ENCODE results near the gene CCR3. TPM values are rescaled to one million over a fixed set of nuclear protein-coding genes. Genes with fewer than 3 reads are reported as not detected.

CCR3 gene
- total RNA-seq, 4 donors from 2014 or later = not detected

DNA sequence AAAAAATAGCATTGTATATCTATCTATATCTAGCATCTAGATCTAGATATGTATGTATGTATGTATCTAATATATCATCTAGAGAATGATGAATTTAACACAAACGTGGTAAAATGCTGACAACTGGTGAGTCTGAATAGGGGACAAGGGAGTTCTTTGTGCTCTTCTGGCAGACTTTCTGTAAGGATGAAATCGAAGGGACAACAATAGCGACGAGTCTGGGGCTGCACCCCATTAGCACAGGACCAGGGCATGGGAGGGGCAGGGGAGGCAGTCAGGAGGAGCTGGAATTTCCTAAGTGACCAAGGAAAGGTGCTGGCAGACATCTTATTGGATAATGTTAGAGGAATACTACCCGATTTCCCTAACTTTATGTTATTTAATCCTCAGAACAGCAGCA is 42.0 kb upstream of the CCR3 start:
- H3K36me3 ChIP-seq = no peaks in the 10 kb centered on the region
- TF ChIP-seq, protein P1, sequence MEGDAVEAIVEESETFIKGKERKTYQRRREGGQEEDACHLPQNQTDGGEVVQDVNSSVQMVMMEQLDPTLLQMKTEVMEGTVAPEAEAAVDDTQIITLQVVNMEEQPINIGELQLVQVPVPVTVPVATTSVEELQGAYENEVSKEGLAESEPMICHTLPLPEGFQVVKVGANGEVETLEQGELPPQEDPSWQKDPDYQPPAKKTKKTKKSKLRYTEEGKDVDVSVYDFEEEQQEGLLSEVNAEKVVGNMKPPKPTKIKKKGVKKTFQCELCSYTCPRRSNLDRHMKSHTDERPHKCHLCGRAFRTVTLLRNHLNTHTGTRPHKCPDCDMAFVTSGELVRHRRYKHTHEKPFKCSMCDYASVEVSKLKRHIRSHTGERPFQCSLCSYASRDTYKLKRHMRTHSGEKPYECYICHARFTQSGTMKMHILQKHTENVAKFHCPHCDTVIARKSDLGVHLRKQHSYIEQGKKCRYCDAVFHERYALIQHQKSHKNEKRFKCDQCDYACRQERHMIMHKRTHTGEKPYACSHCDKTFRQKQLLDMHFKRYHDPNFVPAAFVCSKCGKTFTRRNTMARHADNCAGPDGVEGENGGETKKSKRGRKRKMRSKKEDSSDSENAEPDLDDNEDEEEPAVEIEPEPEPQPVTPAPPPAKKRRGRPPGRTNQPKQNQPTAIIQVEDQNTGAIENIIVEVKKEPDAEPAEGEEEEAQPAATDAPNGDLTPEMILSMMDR (IDR thresholded peaks at IDR 0.05) = no peak
- no peak for TF ChIP-seq POLR2A (IDR thresholded peaks at IDR 0.05)
- no peaks in the 10 kb centered on the region for H3K27me3 ChIP-seq
- no peak overlapping the region for H3K4me3 ChIP-seq
- H3K27ac ChIP-seq = no peak overlapping the region
- no peaks in the 10 kb centered on the region for H3K9me3 ChIP-seq
- H3K4me1 ChIP-seq = no peaks in the 10 kb centered on the region
- no peak for DNase-seq

DNA sequence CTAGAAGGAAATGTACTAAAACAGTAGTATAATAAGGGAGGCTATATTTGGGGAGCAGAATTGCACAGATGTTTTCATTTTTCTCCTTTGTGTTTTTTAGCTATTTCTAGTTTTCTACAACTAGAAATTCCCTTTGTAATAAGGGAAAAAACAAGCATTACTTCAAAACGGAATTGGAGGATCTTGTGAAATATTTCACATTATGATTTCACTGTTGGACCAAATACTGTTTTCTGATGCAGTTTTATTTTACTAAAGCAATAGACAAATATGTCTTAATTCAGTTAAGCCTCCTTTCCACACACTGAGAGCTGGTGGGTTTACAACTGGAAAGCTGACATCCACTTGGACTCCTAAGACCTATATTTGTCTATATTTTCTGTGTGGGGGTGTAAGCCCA is 41.5 kb upstream of the CCR3 start:
- no peak for TF ChIP-seq POLR2A (IDR thresholded peaks at IDR 0.05)
- TF ChIP-seq, protein P1 (IDR thresholded peaks at IDR 0.05) = no peak
- Histone ChIP-seq H3K4me1 (no peaks in the 10 kb centered on the region), H3K36me3 (no peaks in the 10 kb centered on the region), H3K4me3 (no peak overlapping the region), H3K27me3 (no peaks in the 10 kb centered on the region), H3K27ac (no peak overlapping the region), H3K9me3 (no peaks in the 10 kb centered on the region)
- DNase-seq = no peak

DNA sequence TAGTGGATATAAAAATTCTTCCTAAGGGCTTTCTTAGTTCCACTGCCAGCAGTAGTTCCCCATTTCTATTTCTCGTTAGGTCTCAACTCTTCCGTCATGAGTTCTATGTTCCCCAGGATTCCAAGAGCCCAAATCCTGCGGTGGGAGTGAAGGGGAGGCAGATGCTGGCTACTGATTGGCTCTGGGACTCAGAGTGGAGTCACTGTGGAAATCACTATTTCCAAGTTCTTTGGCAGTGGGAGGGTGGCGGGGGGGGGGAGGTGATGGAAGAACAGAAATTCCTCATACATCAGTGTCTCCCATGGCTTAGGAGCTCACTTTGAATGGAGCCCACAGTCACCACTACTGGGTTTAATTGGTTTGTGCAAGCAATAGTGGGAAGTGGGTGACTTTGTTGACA is 39.7 kb upstream of the CCR3 start:
- Histone ChIP-seq H3K36me3 (no peaks in the 10 kb centered on the region), H3K9me3 (no peaks in the 10 kb centered on the region), H3K27ac (no peak overlapping the region), H3K4me1 (no peaks in the 10 kb centered on the region), H3K4me3 (no peak overlapping the region), H3K27me3 (no peaks in the 10 kb centered on the region)
- TF ChIP-seq, protein P1 (IDR thresholded peaks at IDR 0.05) = no peak
- no peak for TF ChIP-seq POLR2A (IDR thresholded peaks at IDR 0.05)
- DNase-seq = no peak

DNA sequence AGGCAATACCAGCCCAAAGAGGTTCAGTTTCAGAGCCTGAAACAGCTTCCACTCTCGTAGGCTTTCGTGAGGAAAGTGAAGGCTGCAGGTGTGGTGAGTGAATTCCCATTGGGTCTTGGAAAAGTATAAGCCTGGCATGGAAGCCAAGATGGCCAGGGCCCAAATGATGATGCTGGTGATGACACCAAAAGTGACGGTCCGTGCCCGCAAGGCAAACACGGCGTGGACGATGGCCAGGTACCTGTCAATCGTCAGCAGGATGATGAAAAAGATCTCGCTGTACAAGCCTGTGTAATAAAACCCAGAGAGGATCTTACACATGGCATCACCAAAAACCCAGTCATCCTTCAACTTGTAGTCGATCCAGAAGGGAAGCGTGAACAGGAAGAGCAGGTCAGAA is 38.6 kb upstream of the CCR3 start:
- H3K36me3 ChIP-seq = no peaks in the 10 kb centered on the region
- no peaks in the 10 kb centered on the region for H3K4me1 ChIP-seq
- no peak overlapping the region for H3K27ac ChIP-seq
- TF ChIP-seq, protein P1 (IDR thresholded peaks at IDR 0.05) = no peak
- no peak for TF ChIP-seq POLR2A (IDR thresholded peaks at IDR 0.05)
- H3K27me3 ChIP-seq = no peaks in the 10 kb centered on the region
- no peak for DNase-seq
- no peak overlapping the region for H3K4me3 ChIP-seq
- no peaks in the 10 kb centered on the region for H3K9me3 ChIP-seq

DNA sequence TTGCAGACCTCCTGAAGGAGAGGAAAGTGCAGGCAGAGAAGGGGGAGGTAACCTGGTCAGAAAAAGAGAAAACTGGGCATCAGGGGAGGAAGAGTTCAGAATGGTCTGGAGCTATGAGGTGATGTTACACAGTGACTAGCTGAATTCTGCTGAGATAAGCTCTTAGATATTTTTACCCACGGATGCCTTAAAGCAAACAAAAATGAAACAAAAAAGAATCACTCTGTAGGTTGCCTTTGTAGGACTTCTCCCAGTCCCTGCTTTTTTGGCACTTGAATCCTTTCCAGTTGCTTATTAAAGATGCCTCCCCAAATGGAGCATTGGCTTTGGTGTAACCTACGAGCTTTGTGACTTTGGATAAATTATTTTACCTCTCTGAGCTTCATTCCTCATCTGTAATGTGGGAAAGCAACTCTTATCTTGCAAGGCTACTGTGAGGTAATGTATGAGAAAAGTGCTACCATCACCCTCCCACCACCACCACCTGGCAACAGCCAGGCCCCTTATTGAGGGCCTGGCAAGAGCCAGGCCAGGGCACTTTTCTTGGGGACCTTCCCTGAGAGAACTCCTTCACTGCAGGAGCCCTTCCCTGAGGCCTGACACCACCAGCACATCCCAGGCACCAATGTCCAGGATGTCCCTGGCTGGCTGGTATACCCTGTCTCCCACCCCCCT is 36.8 kb upstream of the CCR3 start:
- no peaks in the 10 kb centered on the region for H3K4me1 ChIP-seq
- no peak overlapping the region for H3K4me3 ChIP-seq
- H3K27me3 ChIP-seq = no peaks in the 10 kb centered on the region
- no peaks in the 10 kb centered on the region for H3K36me3 ChIP-seq
- H3K27ac ChIP-seq = no peak overlapping the region
- H3K9me3 ChIP-seq = no peaks in the 10 kb centered on the region
- TF ChIP-seq, protein P1 (IDR thresholded peaks at IDR 0.05) = no peak
- no peak for TF ChIP-seq POLR2A (IDR thresholded peaks at IDR 0.05)
- DNase-seq = no peak
